GM12878 (cell line): ENCODE results near the gene TENT5A. TPM values are rescaled to one million over a fixed set of nuclear protein-coding genes. Genes with fewer than 3 reads are reported as not detected.

Source experiments
- ATAC-seq: fragments of 200-7000 bp; cut with Tn5 transposase; 3 replicates; pipeline ENCODE4 v1.9.1; 2020; ENCODE audit warnings: mild to moderate bottlenecking, moderate library complexity
- BruUV-seq: library from RNA; stranded (reverse); fragments of 400-500 nt; replicated peaks from 2 replicates; lab custom pipeline; 2021; lab: Mats Ljungman, UMichigan
- CTCF ChIA-PET: fragments of 300-600 bp; sonication (Branson Sonifier 250); formaldehyde crosslinking; extraction: SDS; loops from one replicate; lab custom pipeline; 2021; ENCODE audit warnings: inconsistent platforms; lab: Yijun Ruan, JAX
- POLR2A ChIA-PET: fragments of 350-600 bp; formaldehyde crosslinking; extraction: SDS; loops from one replicate; lab custom pipeline; 2021; ENCODE audit warnings: inconsistent platforms; lab: Charles Lee
- RAD21 ChIA-PET: fragments of 300-600 bp; sonication (Branson Sonifier 250); formaldehyde crosslinking; loops from one replicate; lab custom pipeline; 2023; ENCODE audit warnings: antibody characterized with exemption; ENCODE audit not compliant: unreplicated experiment; lab: Charles Lee
- SMC1A ChIA-PET: fragments of 300-600 bp; sonication (Branson Sonifier 250); formaldehyde crosslinking; loops from one replicate; lab custom pipeline; 2023; ENCODE audit not compliant: unreplicated experiment, uncharacterized antibody; lab: Charles Lee
- DNase-seq: peaks from one replicate; pipeline ENCODE4 v3.0.0-alpha.2; 2011; ENCODE audit warnings: low read depth, low spot score
- FAIRE-seq: peaks from 3 replicates; lab custom pipeline; 2011; peaks lifted over from hg19 to GRCh38; lab: Jason Lieb, UNC
- H2AFZ ChIP-seq: 2 replicates; pipeline ENCODE4 v1.6.0; 2011; ENCODE audit warnings: low read depth, low read length, control low read depth; ENCODE audit not compliant: control insufficient read depth
- H3K27ac ChIP-seq: 2 replicates; pipeline ENCODE4 v1.5.1; 2011; ENCODE audit warnings: control low read depth; ENCODE audit not compliant: control insufficient read depth, insufficient read depth
- H3K27me3 ChIP-seq, 2 experiments: replicated peaks in 1 of 2; 2 replicates each; pipeline versions ENCODE4 v1.6.0 to v1.6.1; 2011; ENCODE audit warnings: low read length in 1 of 2; ENCODE audit not compliant: control insufficient read depth in 2 of 2, insufficient read depth in 2 of 2
- H3K36me3 ChIP-seq, 2 experiments: 2 replicates each; pipeline ENCODE4 v1.5.1; 2011; ENCODE audit warnings: low read length in 1 of 2; ENCODE audit not compliant: control insufficient read depth in 2 of 2, insufficient read depth in 2 of 2
- H3K4me1 ChIP-seq: 2 replicates; pipeline ENCODE4 v1.6.1; 2011; ENCODE audit warnings: mild to moderate bottlenecking, low read length, moderate library complexity, mixed read lengths; ENCODE audit not compliant: control insufficient read depth, insufficient read depth
- H3K4me2 ChIP-seq: 2 replicates; pipeline ENCODE4 v1.6.0; 2011; ENCODE audit warnings: control low read depth; ENCODE audit not compliant: control insufficient read depth, insufficient read depth
- H3K4me3 ChIP-seq: fragments of 200-600 bp; sonication (generic); 2 replicates; pipeline ENCODE4 v1.5.1; 2016
- H3K79me2 ChIP-seq: 2 replicates; pipeline ENCODE4 v1.6.0; 2011; ENCODE audit warnings: low read length; ENCODE audit not compliant: control insufficient read depth, insufficient read depth
- H3K9ac ChIP-seq: 2 replicates; pipeline ENCODE4 v1.8.0; 2011; ENCODE audit warnings: low read length, control low read depth, mixed read lengths; ENCODE audit not compliant: control insufficient read depth, insufficient read depth
- H3K9me3 ChIP-seq: replicated peaks from 3 replicates; pipeline ENCODE4 v1.5.1; 2011; ENCODE audit warnings: mild to moderate bottlenecking, low read length; ENCODE audit not compliant: control insufficient read depth, insufficient read depth
- H4K20me1 ChIP-seq: 2 replicates; pipeline ENCODE4 v1.6.0; 2011; ENCODE audit not compliant: control insufficient read depth, insufficient read depth
- ASH2L ChIP-seq: fragments of 300-600, 200-600 bp; sonication (generic); IDR thresholded peaks from 2 replicates; pipeline ENCODE4 v1.6.1; 2017; ENCODE audit warnings: low read depth, mild to moderate bottlenecking, borderline replicate concordance
- ATF2 ChIP-seq: IDR thresholded peaks from 2 replicates; pipeline ENCODE4 v1.6.1; 2012; ENCODE audit warnings: low read length, inconsistent platforms
- BCL11A ChIP-seq: IDR thresholded peaks from 2 replicates; pipeline ENCODE4 v1.6.1; 2011; ENCODE audit warnings: low read depth, low read length
- CEBPB ChIP-seq, 2 experiments: fragments of 150-350 bp in 1 of 2; IDR thresholded peaks; 2 replicates each; pipeline ENCODE4 v1.6.1; 2012 to 2014; ENCODE audit warnings: low read depth in 2 of 2, low read length in 2 of 2, borderline replicate concordance in 1 of 2, inconsistent platforms in 1 of 2
- JUNB ChIP-seq: IDR thresholded peaks from 2 replicates; pipeline ENCODE4 v1.6.1; 2016; ENCODE audit warnings: antibody characterized with exemption, mild to moderate bottlenecking
- NFYB ChIP-seq: IDR thresholded peaks from 2 replicates; pipeline ENCODE4 v1.6.1; 2011; ENCODE audit warnings: low read depth, mild to moderate bottlenecking, low read length, improper control_type of control experiment, moderate library complexity; ENCODE audit not compliant: insufficient read depth
- NR2C1 ChIP-seq: fragments of 450-650 bp; IDR thresholded peaks from 2 replicates; pipeline ENCODE4 v1.6.1; 2017; ENCODE audit warnings: antibody characterized with exemption, mild to moderate bottlenecking, moderate library complexity
- NR2C2 ChIP-seq: IDR thresholded peaks from 2 replicates; pipeline ENCODE4 v1.6.1; 2011; ENCODE audit warnings: borderline replicate concordance, low read depth; ENCODE audit not compliant: control insufficient read depth, insufficient read length
- NR2F1 ChIP-seq: fragments of 450-650 bp; conservative IDR thresholded peaks from 2 replicates; pipeline ENCODE4 v1.6.1; 2017; ENCODE audit warnings: mild to moderate bottlenecking
- PAX5 ChIP-seq: IDR thresholded peaks from 2 replicates; pipeline ENCODE4 v1.6.1; 2011; ENCODE audit warnings: low read depth, low read length, borderline replicate concordance
- RCOR1 ChIP-seq: conservative IDR thresholded peaks from 2 replicates; pipeline ENCODE4 v1.6.1; 2012; ENCODE audit warnings: low read depth, low read length, improper control_type of control experiment
- SRF ChIP-seq, 2 experiments: IDR thresholded peaks; 2 replicates each; pipeline ENCODE4 v1.6.1; 2011; ENCODE audit warnings: low read depth in 2 of 2, low read length in 2 of 2, mild to moderate bottlenecking in 1 of 2, moderate library complexity in 1 of 2
- YBX1 ChIP-seq: fragments of 450-650 bp; IDR thresholded peaks from 2 replicates; pipeline ENCODE4 v1.6.1; 2016; ENCODE audit warnings: antibody characterized with exemption
- ZNF24 ChIP-seq: fragments of 450-650 bp; IDR thresholded peaks from 2 replicates; pipeline ENCODE4 v1.6.1; 2017; ENCODE audit warnings: antibody characterized with exemption, mild to moderate bottlenecking
- WGBS: methylation state at CpG from one replicate; pipeline ENCODE4 v1.1.6; 2016; ENCODE audit warnings: low lambda C conversion rate; ENCODE audit not compliant: insufficient replicate concordance, insufficient coverage; ENCODE audit errors: missing lambda C conversion rate; 5-methylcytosine and 5-hydroxymethylcytosine counted together
- in situ Hi-C: fragments of 300-500 bp; cut with MboI; formaldehyde crosslinking; loops from 9 replicates; pipeline ENCODE4 v1.14.3; 2018; ENCODE audit warnings: mixed read lengths
- intact Hi-C: fragments of 100-400 bp; cut with micrococcal nuclease; formaldehyde crosslinking; loops from one replicate; pipeline ENCODE4 v1.14.2; 2022; ENCODE audit not compliant: unreplicated experiment
- polyA plus RNA-seq, 11 experiments: library from polyadenylated mRNA; depleted of rRNA in 4 of 11; unstranded in 6 of 11; stranded (reverse) in 5 of 11; fragments of >200 nt; fragmentation: Nextera tagmentation in 4 of 11; fragmentation: Illumina TruSeq in 1 of 11; extraction: Ambion mirVana in 4 of 11; extraction: Trizol in 1 of 11; gene quantifications; 1 replicate in 1 of 11; 2 replicates in 10 of 11; pipeline versions ENCODE4 v1.2.1 to v1.2.3, GENCODE V29; 2011 to 2016; ENCODE audit warnings: inconsistent platforms in 2 of 11, missing spikeins in 2 of 11, low read depth in 1 of 11
- small RNA-seq: library from RNA; depleted of rRNA; stranded (forward); fragments of <200 nt; gene quantifications from one replicate; pipeline ENCODE3, GENCODE V24; 2014
- total RNA-seq, 4 experiments: library from RNA; depleted of rRNA in 3 of 4; stranded (reverse); fragments of >200 nt in 3 of 4; fragmentation: Illumina TruSeq in 1 of 4; extraction: Trizol in 1 of 4; gene quantifications; 2 replicates each; pipeline versions ENCODE4 v1.2.1 to v1.2.3, GENCODE V29; 2013 to 2021

Gene TENT5A
- total and polyA plus RNA-seq, 10 of the 15 experiments (the other 5 are each of a cell fraction or from before 2014, with no cell fraction given), result 0.25 to 9.6 (median 0.48) TPM

GRCh38 chr6:81696524-81696923, 56.0 kb downstream of the TENT5A start:
- TF ChIP-seq CEBPB (IDR thresholded peaks at IDR 0.05; ENCODE audit: borderline replicate concordance in 1 of 2, low read depth in 2 of 2, low read length in 2 of 2) (no peak), NR2C1 (0 out of 2 replicates have a peak, but pooled peaks have one; percentile 29), NR2C2 (no peak), ASH2L (no peak), ATF2 (no peak), SRF (IDR thresholded peaks at IDR 0.05; ENCODE audit: low read depth in 2 of 2, low read length in 2 of 2) (no peak), JUNB (no peak), ZNF24 (no peak), YBX1 (no peak), PAX5 (no peak), NR2F1 (peak; percentile 79), NFYB (no peak), BCL11A (no peak), RCOR1 (no peak)
- DNase-seq, result no peak
- POLR2A ChIA-PET, result interaction anchor here (0.9 kb wide), 1 partner anchor 33 kb away, joined by 3 read pairs; no protein-coding TSS in a partner anchor
- Histone ChIP-seq H3K4me3 (no peak overlapping the region), H3K36me3 (no peaks in the 10 kb centered on the region), H4K20me1 (no peaks in the 10 kb centered on the region), H3K79me2 (no peaks in the 10 kb centered on the region), H3K9me3 (no peaks in the 10 kb centered on the region), H3K27me3 (no peaks in the 10 kb centered on the region), H3K9ac (no peak overlapping the region), H3K4me2 (no peak overlapping the region), H2AFZ (no peak overlapping the region), H3K4me1 (no peaks in the 10 kb centered on the region), H3K27ac (no peak overlapping the region)
- RAD21 ChIA-PET, result interaction anchor here (1.1 kb wide), 1 partner anchor 242 kb away, joined by 4 read pairs; no protein-coding TSS in a partner anchor
- SMC1A ChIA-PET, result interaction anchor here (0.7 to 1.5 kb wide), 7 partner anchors 10 to 505 kb away, joined by 3 to 4 read pairs (median 3); no protein-coding TSS in a partner anchor
- no TSS peak for BruUV-seq
- in situ Hi-C loops, result no loop called here
- intact Hi-C loops, result no loop called here
- ATAC-seq, result 0 out of 3 replicates have a peak, but pooled peaks have one; percentile 14
- CTCF ChIA-PET, result interaction anchor here (0.6 to 1.1 kb wide), 3 partner anchors 29 to 392 kb away, joined by 3 read pairs; no protein-coding TSS in a partner anchor
- WGBS, result 2% methylated on average over 3 of the region's 3 CpGs
- FAIRE-seq, result no peak

Small RNA genes within 50 kb of the gene (small RNA-seq; reads per million reads assigned to genes)
- gene AL078599.1, result not detected
- not detected for gene RF00156
